ENCODE results near the gene SKIC3. TPM values are rescaled to one million over a fixed set of nuclear protein-coding genes. Genes with fewer than 3 reads are reported as not detected.
A peak's percentile ranks its signal among the peaks of the same experiment; 100 is the strongest.

Gene SKIC3
- total and polyA plus RNA-seq, 7 donors, result 13.1 to 71.2 (median 44.4) TPM

DNA sequence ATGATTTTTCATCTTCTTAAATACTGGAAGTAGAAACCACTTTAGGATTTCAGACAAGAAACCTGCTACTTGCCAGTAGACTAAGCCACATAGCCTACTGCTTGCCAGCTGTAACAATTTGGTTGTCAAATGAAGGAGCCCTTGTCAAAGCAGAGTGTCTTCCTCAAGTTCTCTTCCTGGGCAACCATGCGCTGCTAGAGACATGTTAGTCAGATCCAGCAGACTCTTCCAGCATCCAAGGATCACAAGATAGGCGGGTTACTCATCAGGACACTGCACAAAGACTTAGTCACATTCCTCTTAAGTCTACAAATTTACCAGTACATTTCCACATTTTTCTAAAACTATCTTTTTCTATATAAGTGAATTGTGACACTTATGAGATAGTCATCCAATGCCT lies 24.4 kb downstream of the SKIC3 start:
- Histone ChIP-seq H3K4me1 (no peaks in the 10 kb centered on the region), H3K4me3 (no peak overlapping the region), H3K27me3 (ENCODE audit: insufficient read depth in 3 of 3, low read length in 2 of 3) (no peaks in the 10 kb centered on the region), H3K36me3 (ENCODE audit: insufficient read depth in 1 of 2, low read depth in 1 of 2) (peaks cover 12 to 77% of the 10 kb centered on the region in 2 donors), H3K9me3 (no peaks in the 10 kb centered on the region), H3K27ac (no peak overlapping the region)
- no peak for DNase-seq
- intact Hi-C loops (cut with DNase I), result loop anchor here in 1 of 2 donors (10.0 kb wide), 1 partner anchor 46 kb away; no protein-coding TSS in a partner anchor
- 95 to 99% (median 99%) methylated on average over 2 of the region's 2 CpGs for WGBS, 3 donors
- ATAC-seq, result peak in 1 of 4 donors; percentile 49
- no peak for TF ChIP-seq CTCF (IDR thresholded peaks at IDR 0.05)

GRCh38 chr5:95528565-95528964 lies 26.2 kb downstream of the SKIC3 start:
- ATAC-seq, result no peak
- no peak for DNase-seq
- no peak overlapping the region for H3K27ac ChIP-seq
- H3K9me3 ChIP-seq, result no peaks in the 10 kb centered on the region
- no peak overlapping the region for H3K4me3 ChIP-seq
- no peaks in the 10 kb centered on the region for H3K27me3 ChIP-seq (ENCODE audit: insufficient read depth in 3 of 3, low read length in 2 of 3)
- no peaks in the 10 kb centered on the region for H3K4me1 ChIP-seq
- intact Hi-C loops (cut with DNase I), result loop anchor here in 1 of 2 donors (5.0 kb wide), 1 partner anchor 1244 kb away; no protein-coding TSS in a partner anchor
- peaks cover 12 to 82% of the 10 kb centered on the region in 2 donors for H3K36me3 ChIP-seq (ENCODE audit: insufficient read depth in 1 of 2, low read depth in 1 of 2)
- no peak for TF ChIP-seq CTCF (IDR thresholded peaks at IDR 0.05)

GRCh38 chr5:95526871-95527270 lies 27.9 kb downstream of the SKIC3 start:
- H3K36me3 ChIP-seq (ENCODE audit: insufficient read depth in 1 of 2, low read depth in 1 of 2), result peaks cover 12 to 86% of the 10 kb centered on the region in 2 donors
- H3K9me3 ChIP-seq, result no peaks in the 10 kb centered on the region
- intact Hi-C loops (cut with DNase I), result loop anchor here in 1 of 2 donors (5.0 kb wide), 1 partner anchor 1245 kb away; no protein-coding TSS in a partner anchor
- H3K4me1 ChIP-seq, result no peaks in the 10 kb centered on the region
- WGBS, 3 donors, result 87 to 96% (median 93%) methylated on average over 2 of the region's 2 CpGs
- ATAC-seq (no peak), DNase-seq (no peak)
- no peak overlapping the region for H3K4me3 ChIP-seq
- no peak overlapping the region for H3K27ac ChIP-seq
- no peaks in the 10 kb centered on the region for H3K27me3 ChIP-seq (ENCODE audit: insufficient read depth in 3 of 3, low read length in 2 of 3)
- no peak for TF ChIP-seq CTCF (IDR thresholded peaks at IDR 0.05)

DNA sequence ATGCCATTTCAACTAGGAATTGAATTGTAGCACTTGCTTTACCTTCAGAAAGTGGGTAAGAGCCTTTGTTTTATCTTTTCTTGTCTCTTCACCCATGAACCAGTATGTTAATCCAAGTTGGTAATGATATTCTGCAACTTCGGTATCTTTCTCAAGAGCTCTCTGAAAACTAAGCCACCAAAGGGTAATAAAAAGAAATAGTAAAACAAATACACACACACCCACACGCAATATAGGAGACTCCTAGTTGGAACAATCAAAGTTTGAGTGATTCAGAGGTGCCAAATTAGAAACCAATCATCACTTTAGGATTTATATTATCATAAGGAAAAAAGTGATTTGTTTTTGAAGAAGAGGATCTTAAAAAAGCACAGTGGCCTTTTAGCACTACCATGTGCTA lies 30.4 kb downstream of the SKIC3 start:
- H3K36me3 ChIP-seq (ENCODE audit: insufficient read depth in 1 of 2, low read depth in 1 of 2), result peaks cover 12 to 94% of the 10 kb centered on the region in 2 donors
- no peak for DNase-seq
- no peak overlapping the region for H3K27ac ChIP-seq
- no peak overlapping the region for H3K4me3 ChIP-seq
- H3K9me3 ChIP-seq, result no peaks in the 10 kb centered on the region
- no peak for ATAC-seq
- H3K27me3 ChIP-seq (ENCODE audit: insufficient read depth in 3 of 3, low read length in 2 of 3), result no peaks in the 10 kb centered on the region
- intact Hi-C loops (cut with DNase I), result no loop called here
- WGBS, 3 donors, result 80 to 87% (median 87%) methylated on average over 2 of the region's 2 CpGs
- TF ChIP-seq CTCF (IDR thresholded peaks at IDR 0.05), result no peak
- H3K4me1 ChIP-seq, result no peaks in the 10 kb centered on the region

DNA sequence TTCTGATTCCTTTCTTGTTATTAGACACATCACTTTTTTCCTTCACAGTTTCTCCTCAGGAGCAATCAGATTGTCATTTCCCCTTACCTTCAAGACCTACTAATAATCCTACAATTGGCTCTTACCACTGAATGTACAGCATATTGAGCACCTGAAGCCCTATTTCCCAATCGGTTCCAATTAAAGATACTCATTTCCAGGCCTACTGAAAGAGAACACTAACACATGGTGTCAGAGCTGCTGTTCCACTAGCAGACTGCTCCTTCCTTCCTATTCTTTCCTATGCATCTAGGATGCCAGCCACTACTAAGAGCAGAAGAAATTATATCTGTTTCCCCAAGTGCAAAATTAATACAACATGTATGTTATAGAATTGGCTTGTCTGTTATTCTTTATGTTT lies 34.6 kb downstream of the SKIC3 start:
- intact Hi-C loops (cut with DNase I), result no loop called here
- no peak overlapping the region for H3K4me3 ChIP-seq
- no peak for DNase-seq
- H3K27me3 ChIP-seq (ENCODE audit: insufficient read depth in 3 of 3, low read length in 2 of 3), result no peaks in the 10 kb centered on the region
- no peak for ATAC-seq
- no peaks in the 10 kb centered on the region for H3K9me3 ChIP-seq
- peaks cover 0 to 92% of the 10 kb centered on the region in 2 donors for H3K36me3 ChIP-seq (ENCODE audit: insufficient read depth in 1 of 2, low read depth in 1 of 2)
- TF ChIP-seq CTCF (IDR thresholded peaks at IDR 0.05), result no peak
- H3K27ac ChIP-seq, result no peak overlapping the region
- WGBS, 3 donors, result 75 to 93% (median 78%) methylated on average over 1 of the region's 1 CpG
- H3K4me1 ChIP-seq, result no peaks in the 10 kb centered on the region

All from psoas muscle (tissue), 8 donors.